Duodenal mucosa (tissue), 2 donors: Measurements from ENCODE around the gene YJU2.

ENCODE experiments used
- H3K27ac ChIP-seq: one replicate; pipeline ENCODE4 v1.7.0; 2013; ENCODE audit warnings: low read depth, low read length
- H3K27me3 ChIP-seq, 2 donors: one replicate each; pipeline ENCODE4 v1.7.0; 2013; ENCODE audit warnings: low read length in 2 of 2, control low read depth in 1 of 2; ENCODE audit not compliant: insufficient read depth in 2 of 2, control insufficient read depth in 1 of 2
- H3K36me3 ChIP-seq, 2 donors: one replicate each; pipeline ENCODE4 v1.7.0; 2013; ENCODE audit warnings: low read length in 2 of 2, control low read depth in 1 of 2; ENCODE audit not compliant: insufficient read depth in 2 of 2, control insufficient read depth in 1 of 2
- H3K4me1 ChIP-seq, 2 donors: one replicate each; pipeline ENCODE4 v1.7.0; 2013; ENCODE audit warnings: low read length in 2 of 2, control low read depth in 1 of 2; ENCODE audit not compliant: insufficient read depth in 2 of 2, control insufficient read depth in 1 of 2
- H3K4me3 ChIP-seq, 2 donors: one replicate each; pipeline ENCODE4 v1.7.0; 2013; ENCODE audit warnings: low read length in 2 of 2, low read depth in 1 of 2
- H3K9ac ChIP-seq, 2 donors: one replicate each; pipeline ENCODE4 v1.7.0; 2013; ENCODE audit warnings: low read length in 2 of 2, low read depth in 1 of 2
- H3K9me3 ChIP-seq, 2 donors: one replicate each; pipeline ENCODE4 v1.7.0; 2013; ENCODE audit warnings: low read length in 2 of 2, control low read depth in 1 of 2; ENCODE audit not compliant: control insufficient read depth in 1 of 2

Gene YJU2

DNA sequence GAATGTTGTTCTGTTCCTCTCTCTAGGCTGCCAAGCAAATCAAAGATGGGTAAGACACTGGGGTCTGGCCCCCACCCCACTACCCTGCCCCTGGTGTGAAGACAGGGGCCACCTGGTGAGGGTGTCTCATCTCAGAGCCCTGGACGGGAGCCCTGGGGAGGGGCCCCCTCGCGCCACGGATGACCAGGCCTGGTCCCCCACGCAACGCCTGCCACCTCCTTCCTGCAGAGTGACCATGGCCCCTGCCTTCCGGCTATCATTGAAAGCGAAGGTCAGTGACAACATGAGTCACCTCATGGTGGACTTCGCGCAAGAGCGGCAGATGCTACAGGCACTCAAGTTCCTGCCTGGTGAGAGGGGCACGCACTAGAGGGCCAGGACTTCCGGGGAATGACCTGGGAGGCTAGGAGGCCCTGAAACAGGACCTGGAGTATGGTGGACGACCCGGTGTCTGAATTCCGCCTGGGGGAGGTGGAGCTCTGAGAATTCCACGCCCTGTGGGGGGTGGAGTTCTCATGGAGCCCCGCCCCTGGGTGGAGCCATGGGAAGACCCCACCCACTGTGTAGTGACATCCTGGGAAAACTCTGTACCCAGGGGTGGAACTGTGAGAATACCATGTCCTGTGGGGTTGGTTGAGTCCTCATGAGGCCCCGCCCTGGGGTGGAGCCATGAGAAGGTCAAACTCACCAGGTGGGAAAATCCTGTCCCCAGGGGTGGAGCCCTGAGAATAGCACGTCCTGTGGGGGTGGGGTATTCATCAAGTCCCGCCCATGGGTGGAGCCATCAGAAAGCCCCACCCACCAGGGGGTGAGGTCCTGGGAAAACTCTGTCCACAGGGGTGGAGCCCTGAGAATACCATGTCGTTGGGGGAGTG is 63.6 kb downstream of the YJU2 start:
- Histone ChIP-seq H3K4me1 (no peaks in the 10 kb centered on the region), H3K27ac (no peak overlapping the region), H3K9ac (no peak overlapping the region), H3K9me3 (no peaks in the 10 kb centered on the region), H3K36me3 (no peaks in the 10 kb centered on the region), H3K4me3 (no peak overlapping the region), H3K27me3 (peaks cover 0 to 3% of the 10 kb centered on the region in 2 donors)

GRCh38 chr19:4313847-4314490 is 67.1 kb downstream of the YJU2 start:
- Histone ChIP-seq H3K27me3 (no peaks in the 10 kb centered on the region), H3K36me3 (no peaks in the 10 kb centered on the region), H3K4me1 (no peaks in the 10 kb centered on the region), H3K4me3 (no peak overlapping the region), H3K27ac (no peak overlapping the region), H3K9me3 (no peaks in the 10 kb centered on the region), H3K9ac (no peak overlapping the region)

DNA sequence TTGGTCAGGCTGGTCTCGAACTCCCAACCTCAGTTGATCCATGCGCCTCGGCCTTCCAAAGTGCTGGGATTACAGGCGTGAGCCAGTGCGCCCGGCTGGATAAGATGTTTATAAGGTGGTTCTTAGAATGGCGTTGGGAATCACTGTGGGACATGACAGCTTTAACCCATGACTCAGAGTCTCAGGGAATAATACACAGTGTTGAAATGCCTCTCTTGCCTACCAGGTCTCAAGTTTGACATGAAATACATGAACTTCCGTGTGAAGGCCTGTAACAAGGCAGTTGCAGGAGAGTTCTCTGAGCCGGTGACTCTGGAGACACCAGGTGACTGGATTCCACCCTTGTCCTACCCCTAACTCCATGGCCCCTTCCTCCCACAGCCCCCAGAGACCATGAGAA is 70.1 kb downstream of the YJU2 start:
- H3K9ac ChIP-seq: no peak overlapping the region
- H3K27me3 ChIP-seq: no peaks in the 10 kb centered on the region
- no peak overlapping the region for H3K4me3 ChIP-seq
- no peaks in the 10 kb centered on the region for H3K36me3 ChIP-seq
- H3K27ac ChIP-seq: no peak overlapping the region
- H3K9me3 ChIP-seq: no peaks in the 10 kb centered on the region
- no peaks in the 10 kb centered on the region for H3K4me1 ChIP-seq

DNA sequence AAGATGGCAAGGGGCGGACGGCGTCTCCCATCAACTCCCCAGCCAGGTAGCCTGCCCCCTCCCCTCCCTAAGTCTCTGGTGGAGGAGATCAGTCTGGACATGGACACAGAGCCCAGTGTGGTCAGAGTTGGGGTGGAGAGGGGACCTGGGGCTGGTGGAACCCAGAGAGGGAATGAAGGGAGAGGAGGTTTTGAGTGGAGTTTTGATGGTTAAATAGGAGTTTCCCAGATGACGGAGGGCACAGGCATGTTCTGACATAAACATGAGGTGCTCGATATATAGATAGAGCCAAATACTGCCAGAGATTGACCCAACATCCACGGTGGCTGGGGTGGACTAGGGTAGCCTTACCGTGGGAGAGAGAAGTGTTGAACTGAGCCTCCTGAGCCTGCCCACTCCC is 71.6 kb downstream of the YJU2 start:
- H3K4me3 ChIP-seq: no peak overlapping the region
- H3K36me3 ChIP-seq: no peaks in the 10 kb centered on the region
- no peak overlapping the region for H3K9ac ChIP-seq
- no peaks in the 10 kb centered on the region for H3K9me3 ChIP-seq
- no peaks in the 10 kb centered on the region for H3K27me3 ChIP-seq
- H3K4me1 ChIP-seq: no peaks in the 10 kb centered on the region
- no peak overlapping the region for H3K27ac ChIP-seq
